OCI-LY7 (cell line): Measurements from ENCODE around the gene CAV3. TPM values are rescaled to one million over a fixed set of nuclear protein-coding genes. Genes with fewer than 3 reads are reported as not detected.

Experiments
- BruUV-seq: library from RNA; stranded (reverse); fragments of 400-500 nt; replicated peaks from 2 replicates; lab custom pipeline; 2021; lab: Mats Ljungman, UMichigan
- CTCF ChIA-PET: fragments of 300-600 bp; sonication (Branson Sonifier 250); formaldehyde crosslinking; loops from one replicate; lab custom pipeline; 2022; ENCODE audit warnings: antibody characterized with exemption; ENCODE audit not compliant: unreplicated experiment; lab: Charles Lee
- POLR2A ChIA-PET: fragments of 300-600 bp; sonication (Branson Sonifier 250); formaldehyde crosslinking; loops from one replicate; lab custom pipeline; 2022; ENCODE audit warnings: antibody characterized with exemption; lab: Charles Lee
- DNase-seq: peaks from one replicate; pipeline ENCODE4 v3.0.0-alpha.2; 2015; ENCODE audit warnings: low spot score
- H2AFZ ChIP-seq: fragments of 200-600 bp; sonication (generic), shearing (Covaris generic); 2 replicates; pipeline ENCODE4 v1.6.1; 2014; ENCODE audit warnings: mild to moderate bottlenecking, antibody characterized with exemption, low read length, moderate library complexity
- H3K27ac ChIP-seq: fragments of 200-600 bp; sonication (generic); 2 replicates; pipeline ENCODE4 v1.5.1; 2014; ENCODE audit warnings: mixed run types, low read depth, mild to moderate bottlenecking, moderate library complexity, low read length, inconsistent platforms; ENCODE audit not compliant: poor library complexity, severe bottlenecking
- H3K36me3 ChIP-seq: fragments of 200-600 bp; sonication (generic); 2 replicates; pipeline ENCODE4 v1.6.1; 2014; ENCODE audit warnings: mild to moderate bottlenecking, antibody characterized with exemption, low read length, moderate library complexity, mixed read lengths; ENCODE audit not compliant: insufficient read depth
- H3K4me1 ChIP-seq: fragments of 200-600 bp; sonication (generic); 2 replicates; pipeline ENCODE4 v1.5.1; 2014; ENCODE audit warnings: mild to moderate bottlenecking, low read length; ENCODE audit not compliant: insufficient read depth, poor library complexity, severe bottlenecking
- H3K4me2 ChIP-seq: fragments of 200-600 bp; sonication (generic); 2 replicates; pipeline ENCODE4 v1.6.1; 2014; ENCODE audit warnings: mild to moderate bottlenecking, low read length
- H3K4me3 ChIP-seq: fragments of 200-600 bp; sonication (generic); 2 replicates; pipeline ENCODE4 v1.5.1; 2014; ENCODE audit warnings: mild to moderate bottlenecking, low read depth, low read length; ENCODE audit not compliant: poor library complexity, severe bottlenecking
- H3K79me2 ChIP-seq: fragments of 200-600 bp; sonication (generic); 2 replicates; pipeline ENCODE4 v1.6.1; 2016; ENCODE audit warnings: low read depth, mild to moderate bottlenecking, low read length, moderate library complexity, mixed read lengths; ENCODE audit not compliant: insufficient read depth
- H3K9me2 ChIP-seq: fragments of 200-600 bp; sonication (generic); 2 replicates; pipeline ENCODE4 v1.6.1; 2016; ENCODE audit warnings: mild to moderate bottlenecking, low read length, mixed read lengths; ENCODE audit not compliant: insufficient read depth
- H3K9me3 ChIP-seq: fragments of 200-600 bp; sonication (generic); 2 replicates; pipeline ENCODE4 v1.6.1; 2014; ENCODE audit warnings: mild to moderate bottlenecking, mixed run types, low read length, mixed read lengths
- H4K20me1 ChIP-seq: fragments of 200-600 bp; sonication (generic); 2 replicates; pipeline ENCODE4 v1.6.1; 2014; ENCODE audit warnings: mild to moderate bottlenecking, antibody characterized with exemption, low read length, moderate library complexity, mixed read lengths; ENCODE audit not compliant: insufficient read depth
- EZH2phosphoT487 ChIP-seq: fragments of 200-600 bp; sonication (generic); IDR thresholded peaks from 2 replicates; pipeline ENCODE4 v1.6.1; 2018; ENCODE audit warnings: low read depth, borderline replicate concordance, mild to moderate bottlenecking, mixed run types, antibody characterized with exemption, low read length, moderate library complexity, mixed read lengths
- intact Hi-C: fragments of 100-400 bp; cut with micrococcal nuclease; formaldehyde crosslinking; loops from one replicate; pipeline ENCODE4 v1.10.0; 2022; ENCODE audit not compliant: unreplicated experiment
- total RNA-seq, 2 experiments: library from RNA; depleted of rRNA in 1 of 2; stranded (reverse); fragments of >200 nt in 1 of 2; shearing (Covaris generic) in 1 of 2; gene quantifications; 2 replicates each; pipeline ENCODE4 v1.2.3, GENCODE V29; 2014 to 2022
- TF ChIP-seq, protein P1 (sequence below): fragments of 200-600 bp; sonication (generic); conservative IDR thresholded peaks from 2 replicates; pipeline ENCODE4 v1.5.1; 2014; ENCODE audit warnings: mild to moderate bottlenecking, antibody characterized with exemption, low read length, moderate library complexity, mixed read lengths

Gene CAV3
- total RNA-seq, 2 experiments from 2014 or later = not detected

DNA sequence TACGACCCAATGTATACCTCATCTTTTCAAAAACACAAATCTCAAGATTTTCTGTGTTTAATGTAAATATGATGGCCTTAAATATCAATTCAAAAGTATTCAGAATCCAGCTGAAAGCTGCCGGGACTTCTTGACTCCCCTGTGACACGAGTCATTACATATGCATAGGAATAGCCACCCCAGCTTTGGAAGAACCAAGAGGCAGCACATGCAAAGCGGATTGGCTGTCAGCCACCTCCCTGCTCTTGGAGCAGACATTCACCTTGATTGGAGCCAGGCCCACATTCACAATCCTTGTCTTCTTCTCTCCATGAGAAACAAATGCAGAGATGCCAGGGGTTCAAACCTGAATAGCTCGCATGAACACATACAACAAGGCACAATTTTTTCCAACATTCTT lies 10.8 kb upstream of the CAV3 start:
- H4K20me1 ChIP-seq = no peaks in the 10 kb centered on the region
- H3K4me1 ChIP-seq = no peaks in the 10 kb centered on the region
- H3K4me3 ChIP-seq = no peak overlapping the region
- H3K79me2 ChIP-seq = no peaks in the 10 kb centered on the region
- TF ChIP-seq, protein P1, sequence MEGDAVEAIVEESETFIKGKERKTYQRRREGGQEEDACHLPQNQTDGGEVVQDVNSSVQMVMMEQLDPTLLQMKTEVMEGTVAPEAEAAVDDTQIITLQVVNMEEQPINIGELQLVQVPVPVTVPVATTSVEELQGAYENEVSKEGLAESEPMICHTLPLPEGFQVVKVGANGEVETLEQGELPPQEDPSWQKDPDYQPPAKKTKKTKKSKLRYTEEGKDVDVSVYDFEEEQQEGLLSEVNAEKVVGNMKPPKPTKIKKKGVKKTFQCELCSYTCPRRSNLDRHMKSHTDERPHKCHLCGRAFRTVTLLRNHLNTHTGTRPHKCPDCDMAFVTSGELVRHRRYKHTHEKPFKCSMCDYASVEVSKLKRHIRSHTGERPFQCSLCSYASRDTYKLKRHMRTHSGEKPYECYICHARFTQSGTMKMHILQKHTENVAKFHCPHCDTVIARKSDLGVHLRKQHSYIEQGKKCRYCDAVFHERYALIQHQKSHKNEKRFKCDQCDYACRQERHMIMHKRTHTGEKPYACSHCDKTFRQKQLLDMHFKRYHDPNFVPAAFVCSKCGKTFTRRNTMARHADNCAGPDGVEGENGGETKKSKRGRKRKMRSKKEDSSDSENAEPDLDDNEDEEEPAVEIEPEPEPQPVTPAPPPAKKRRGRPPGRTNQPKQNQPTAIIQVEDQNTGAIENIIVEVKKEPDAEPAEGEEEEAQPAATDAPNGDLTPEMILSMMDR = no peak
- TF ChIP-seq EZH2phosphoT487 = no peak
- no peak overlapping the region for H3K27ac ChIP-seq
- ChIA-PET POLR2A (no interaction called here), CTCF (no interaction called here)
- BruUV-seq = no TSS peak
- no peak overlapping the region for H2AFZ ChIP-seq
- no peak for DNase-seq
- no peaks in the 10 kb centered on the region for H3K36me3 ChIP-seq
- no peak overlapping the region for H3K4me2 ChIP-seq
- intact Hi-C loops = no loop called here
- no peaks in the 10 kb centered on the region for H3K9me2 ChIP-seq
- H3K9me3 ChIP-seq = no peaks in the 10 kb centered on the region

DNA sequence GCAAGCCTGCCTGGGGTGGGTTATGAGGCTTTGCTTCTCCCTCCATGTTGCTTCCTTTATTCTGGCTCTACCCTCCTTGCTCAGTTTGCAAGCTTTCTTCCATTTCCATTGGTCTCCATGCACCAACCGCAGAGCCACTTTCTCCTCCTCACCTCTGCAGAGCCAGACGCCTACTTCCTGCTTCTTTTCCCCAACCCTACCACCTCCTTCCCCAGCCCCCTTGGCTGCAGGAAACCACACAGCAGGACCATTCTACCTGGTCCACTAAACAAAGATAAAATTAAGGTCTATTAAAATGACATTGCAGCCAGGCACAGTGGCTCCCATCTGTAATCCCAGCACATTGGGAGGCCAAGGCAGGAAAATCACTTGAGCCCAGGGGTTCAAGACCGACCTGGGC lies 10.0 kb upstream of the CAV3 start:
- ChIA-PET POLR2A (no interaction called here), CTCF (no interaction called here)
- Histone ChIP-seq H3K4me2 (no peak overlapping the region), H3K9me2 (no peaks in the 10 kb centered on the region), H2AFZ (no peak overlapping the region), H3K36me3 (no peaks in the 10 kb centered on the region), H3K79me2 (no peaks in the 10 kb centered on the region), H4K20me1 (no peaks in the 10 kb centered on the region), H3K9me3 (no peaks in the 10 kb centered on the region), H3K27ac (no peak overlapping the region), H3K4me1 (no peaks in the 10 kb centered on the region), H3K4me3 (no peak overlapping the region)
- intact Hi-C loops = no loop called here
- BruUV-seq = no TSS peak
- TF ChIP-seq EZH2phosphoT487 = no peak
- TF ChIP-seq, protein P1 = no peak
- no peak for DNase-seq

DNA sequence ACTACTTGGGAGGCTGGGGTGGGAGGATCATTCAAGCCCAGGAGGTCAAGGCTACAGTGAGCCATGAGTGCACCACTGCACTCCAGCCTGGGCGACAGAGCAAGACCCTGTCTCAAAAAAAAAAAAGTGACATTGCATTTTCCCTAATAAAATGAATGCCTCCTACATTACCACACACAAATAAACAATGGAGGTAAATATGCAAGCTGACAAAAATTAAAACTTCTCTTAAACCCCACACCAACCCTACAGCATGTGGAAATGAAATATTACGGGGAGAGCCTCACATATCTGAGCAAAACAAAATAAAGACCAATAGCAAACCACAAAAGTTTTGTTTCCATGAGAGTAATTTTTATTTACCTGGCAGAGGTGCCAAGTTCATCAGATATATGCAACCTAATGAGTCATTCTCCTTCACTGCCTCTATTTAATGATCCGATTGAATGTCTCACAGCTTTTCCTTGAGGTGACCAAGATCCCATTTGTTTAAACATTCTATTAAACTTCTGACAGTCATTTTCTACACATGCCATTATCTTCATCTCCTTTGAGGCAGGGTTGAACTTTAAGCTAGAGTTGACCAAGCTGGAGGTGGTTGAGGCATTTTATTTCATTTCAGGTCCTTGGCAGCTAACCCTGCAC lies 9.4 kb upstream of the CAV3 start:
- Histone ChIP-seq H4K20me1 (no peaks in the 10 kb centered on the region), H3K27ac (no peak overlapping the region), H3K9me3 (no peaks in the 10 kb centered on the region), H3K79me2 (no peaks in the 10 kb centered on the region), H3K4me1 (no peaks in the 10 kb centered on the region), H3K4me2 (no peak overlapping the region), H3K36me3 (no peaks in the 10 kb centered on the region), H3K4me3 (no peak overlapping the region), H3K9me2 (no peaks in the 10 kb centered on the region), H2AFZ (no peak overlapping the region)
- no peak for DNase-seq
- no TSS peak for BruUV-seq
- TF ChIP-seq, protein P1 = no peak
- TF ChIP-seq EZH2phosphoT487 = no peak
- POLR2A ChIA-PET = no interaction called here
- intact Hi-C loops = no loop called here
- CTCF ChIA-PET = no interaction called here
